Raji (cell line): ENCODE measurements around the gene IL18RAP.

Experiments
- POLR2A ChIP-seq: IDR thresholded peaks from 2 replicates; pipeline ENCODE4 v1.6.1; 2011; ENCODE audit warnings: low read depth, low read length, control low read depth; ENCODE audit not compliant: insufficient read depth

IL18RAP gene

GRCh38 chr2:102499558-102499957 lies 76.6 kb downstream of the IL18RAP start:
- no peak for TF ChIP-seq POLR2A
